HG02970 (cell line): ENCODE measurements around the gene KDM5A.

Experiments
- ATAC-seq: cut with Tn5 transposase; IDR thresholded peaks from one replicate; pipeline ENCODE4 v1.9.1; 2021; ENCODE audit warnings: mild to moderate bottlenecking, moderate library complexity, moderate number of reproducible peaks; ENCODE audit not compliant: unreplicated experiment, low FRiP score

Gene KDM5A

GRCh38 chr12:275812-276211, 113.3 kb downstream of the KDM5A start:
- ATAC-seq, result no peak

- no peak for ATAC-seq
These were observed 115.7 kb downstream of the KDM5A start for GRCh38 chr12:273382-273781.

- ATAC-seq, result no peak
These were observed 116.2 kb downstream of the KDM5A start for GRCh38 chr12:272942-273341.

- ATAC-seq, result no peak
These were observed 118.0 kb downstream of the KDM5A start for GRCh38 chr12:271161-271560.

GRCh38 chr12:269191-269590, 119.9 kb downstream of the KDM5A start:
- no peak for ATAC-seq

- no peak for ATAC-seq
These were observed 120.7 kb downstream of the KDM5A start for GRCh38 chr12:268483-268840.

- ATAC-seq, result no peak
These were observed 121.3 kb downstream of the KDM5A start for GRCh38 chr12:267581-268482.

GRCh38 chr12:265096-265495, 124.0 kb downstream of the KDM5A start:
- no peak for ATAC-seq

GRCh38 chr12:264269-264668, 124.9 kb downstream of the KDM5A start:
- ATAC-seq, result no peak

GRCh38 chr12:263574-263973, 125.5 kb downstream of the KDM5A start:
- ATAC-seq, result no peak

GRCh38 chr12:262817-263216, 126.3 kb downstream of the KDM5A start, which contains the start of gene SLC6A13:
SLC6A13 (minus strand) TSS chr12:262836; CDS start chr12:260052, 2,784 bp downstream.
- no peak for ATAC-seq

- no peak for ATAC-seq
These were observed 127.0 kb downstream of the KDM5A start for GRCh38 chr12:262113-262512.

- no peak for ATAC-seq
These were observed 131.4 kb downstream of the KDM5A start for GRCh38 chr12:257521-258321.

- no peak for ATAC-seq
These were observed 132.2 kb downstream of the KDM5A start for GRCh38 chr12:256958-257357.

- ATAC-seq, result no peak
These were observed 132.9 kb downstream of the KDM5A start for GRCh38 chr12:256225-256624.

- no peak for ATAC-seq
These were observed 134.2 kb downstream of the KDM5A start for GRCh38 chr12:254912-255311.

- ATAC-seq, result no peak
These were observed 135.1 kb downstream of the KDM5A start for GRCh38 chr12:254039-254438.

- ATAC-seq, result no peak
These were observed 135.8 kb downstream of the KDM5A start for GRCh38 chr12:253116-253831.

- ATAC-seq, result no peak
These were observed 136.5 kb downstream of the KDM5A start for GRCh38 chr12:252636-253035.

- no peak for ATAC-seq
These were observed 141.8 kb downstream of the KDM5A start for GRCh38 chr12:247271-247670.

- no peak for ATAC-seq
These were observed 145.7 kb downstream of the KDM5A start for GRCh38 chr12:243381-243780.
